K562 (cell line): ENCODE data around the gene ADPGK. TPM values are rescaled to one million over a fixed set of nuclear protein-coding genes. Genes with fewer than 3 reads are reported as not detected.

Experiments
- BRF2 ChIP-seq: IDR thresholded peaks from 3 replicates; pipeline ENCODE4 v1.6.1; 2011; ENCODE audit warnings: borderline replicate concordance, mild to moderate bottlenecking; ENCODE audit not compliant: insufficient read length, insufficient read depth
- C11orf30 ChIP-seq: fragments of 450-650 bp; IDR thresholded peaks from 2 replicates; pipeline ENCODE4 v1.6.1; 2016; ENCODE audit warnings: low read depth, mild to moderate bottlenecking
- HEY1 ChIP-seq: fragments of 250-450 bp; sonication (Bioruptor Pico); IDR thresholded peaks from 2 replicates; pipeline ENCODE4 v1.5.0; 2020; ENCODE audit warnings: mild to moderate bottlenecking, moderate library complexity, borderline replicate concordance
- NBN ChIP-seq: fragments of 450-650 bp; IDR thresholded peaks from 2 replicates; pipeline ENCODE4 v1.6.1; 2016; ENCODE audit warnings: low read depth, mild to moderate bottlenecking
- RAD21 ChIP-seq, 2 experiments: fragments of 250-450 bp in 1 of 2; fragments of 450-650 bp in 1 of 2; sonication (Bioruptor Pico) in 1 of 2; formaldehyde crosslinking in 1 of 2; IDR thresholded peaks in 1 of 2; conservative IDR thresholded peaks in 1 of 2; 2 replicates each; pipeline versions ENCODE4 v1.4.0 to v1.8.0; 2020 to 2022; ENCODE audit warnings: mild to moderate bottlenecking in 2 of 2, moderate library complexity in 1 of 2
- SAP30 ChIP-seq: fragments of 200-600 bp; sonication (generic); IDR thresholded peaks from 2 replicates; pipeline ENCODE4 v1.6.1; 2012; ENCODE audit warnings: borderline replicate concordance, low read depth, mild to moderate bottlenecking, moderate library complexity, low read length, control low read depth, inconsistent platforms; ENCODE audit not compliant: insufficient read depth, poor library complexity, severe bottlenecking
- TGIF2 ChIP-seq: sonication (generic); formaldehyde crosslinking; IDR thresholded peaks from 2 replicates; pipeline ENCODE4 v1.8.1; 2022; ENCODE audit warnings: mild to moderate bottlenecking, missing genetic modification reagents, moderate library complexity
- ZC3H11A ChIP-seq: IDR thresholded peaks from 2 replicates; pipeline ENCODE4 v1.6.1; 2012; ENCODE audit warnings: low read depth, low read length, improper control_type of control experiment
- ZNF133 ChIP-seq: fragments of 250-450 bp; sonication (Bioruptor Pico); IDR thresholded peaks from 2 replicates; pipeline ENCODE4 v1.4.0; 2020; ENCODE audit warnings: mild to moderate bottlenecking
- ZNF282 ChIP-seq: sonication (generic); formaldehyde crosslinking; IDR thresholded peaks from 2 replicates; pipeline ENCODE4 v1.8.1; 2023; ENCODE audit warnings: missing genetic modification reagents
- ZNF589 ChIP-seq: fragments of 200-800 bp; sonication (Bioruptor generic); IDR thresholded peaks from 2 replicates; pipeline ENCODE4 v1.6.1; 2016; ENCODE audit warnings: low read depth, missing genetic modification characterization, missing compliant biosample characterization
- polyA plus RNA-seq, 8 experiments: library from polyadenylated mRNA; depleted of rRNA in 4 of 8; stranded (reverse) in 5 of 8; unstranded in 3 of 8; fragments of >200 nt; fragmentation: Nextera tagmentation in 2 of 8; fragmentation: Illumina TruSeq in 1 of 8; extraction: Ambion mirVana in 2 of 8; extraction: Trizol in 1 of 8; gene quantifications; 2 replicates each; pipeline versions ENCODE4 v1.2.1 to v1.2.3, GENCODE V29; 2011 to 2014; ENCODE audit warnings: inconsistent platforms in 1 of 8, missing spikeins in 1 of 8
- total RNA-seq, 7 experiments: library from RNA; depleted of rRNA in 6 of 7; stranded (reverse); fragments of >200 nt in 6 of 7; fragmentation: Illumina TruSeq in 2 of 7; extraction: Trizol in 2 of 7; gene quantifications; 2 replicates each; pipeline versions ENCODE4 v1.2.1 to v1.2.3, GENCODE V29; 2011 to 2021; ENCODE audit warnings: low replicate concordance in 1 of 7
- TF ChIP-seq, protein P1 (sequence below): fragments of 450-650 bp; IDR thresholded peaks from 2 replicates; pipeline ENCODE4 v1.6.1; 2016; ENCODE audit warnings: low read depth, mild to moderate bottlenecking, moderate library complexity
- TF ChIP-seq, protein P2 (sequence below): fragments of 450-650 bp; IDR thresholded peaks from 2 replicates; pipeline ENCODE4 v1.6.1; 2017; ENCODE audit warnings: antibody characterized with exemption, mild to moderate bottlenecking
- TF ChIP-seq, protein P3 (sequence below): fragments of 450-650 bp; IDR thresholded peaks from 2 replicates; pipeline ENCODE4 v1.6.1; 2018; ENCODE audit not compliant: partially characterized antibody

ADPGK gene
- total and polyA plus RNA-seq, 9 of the 15 experiments (the other 6 are each of a cell fraction or from before 2014, with no cell fraction given), result 13.4 to 97.4 (median 48.5) TPM

GRCh38 chr15:72783640-72784455, at the start of gene ADPGK (continued):
- TF ChIP-seq BRF2 (no peak), SAP30 (peak; percentile 63), TGIF2 (CRISPR knock-in tag) (no peak), ZNF282 (CRISPR knock-in tag) (no peak), NBN (peak; percentile 72), C11orf30 (peak; percentile 96), ZNF133 (CRISPR knock-in tag) (no peak), ZNF589 (CRISPR knock-in tag) (no peak), ZC3H11A (no peak), RAD21 (CRISPR knock-in tag; conservative IDR thresholded peaks at IDR 0.05 in 1 of 2, IDR thresholded peaks at IDR 0.05 in 1 of 2) (peak; percentile 66 to 69), HEY1 (CRISPR knock-in tag) (no peak)
- TF ChIP-seq, protein P1, sequence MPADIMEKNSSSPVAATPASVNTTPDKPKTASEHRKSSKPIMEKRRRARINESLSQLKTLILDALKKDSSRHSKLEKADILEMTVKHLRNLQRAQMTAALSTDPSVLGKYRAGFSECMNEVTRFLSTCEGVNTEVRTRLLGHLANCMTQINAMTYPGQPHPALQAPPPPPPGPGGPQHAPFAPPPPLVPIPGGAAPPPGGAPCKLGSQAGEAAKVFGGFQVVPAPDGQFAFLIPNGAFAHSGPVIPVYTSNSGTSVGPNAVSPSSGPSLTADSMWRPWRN, result no peak
- TF ChIP-seq, protein P2, sequence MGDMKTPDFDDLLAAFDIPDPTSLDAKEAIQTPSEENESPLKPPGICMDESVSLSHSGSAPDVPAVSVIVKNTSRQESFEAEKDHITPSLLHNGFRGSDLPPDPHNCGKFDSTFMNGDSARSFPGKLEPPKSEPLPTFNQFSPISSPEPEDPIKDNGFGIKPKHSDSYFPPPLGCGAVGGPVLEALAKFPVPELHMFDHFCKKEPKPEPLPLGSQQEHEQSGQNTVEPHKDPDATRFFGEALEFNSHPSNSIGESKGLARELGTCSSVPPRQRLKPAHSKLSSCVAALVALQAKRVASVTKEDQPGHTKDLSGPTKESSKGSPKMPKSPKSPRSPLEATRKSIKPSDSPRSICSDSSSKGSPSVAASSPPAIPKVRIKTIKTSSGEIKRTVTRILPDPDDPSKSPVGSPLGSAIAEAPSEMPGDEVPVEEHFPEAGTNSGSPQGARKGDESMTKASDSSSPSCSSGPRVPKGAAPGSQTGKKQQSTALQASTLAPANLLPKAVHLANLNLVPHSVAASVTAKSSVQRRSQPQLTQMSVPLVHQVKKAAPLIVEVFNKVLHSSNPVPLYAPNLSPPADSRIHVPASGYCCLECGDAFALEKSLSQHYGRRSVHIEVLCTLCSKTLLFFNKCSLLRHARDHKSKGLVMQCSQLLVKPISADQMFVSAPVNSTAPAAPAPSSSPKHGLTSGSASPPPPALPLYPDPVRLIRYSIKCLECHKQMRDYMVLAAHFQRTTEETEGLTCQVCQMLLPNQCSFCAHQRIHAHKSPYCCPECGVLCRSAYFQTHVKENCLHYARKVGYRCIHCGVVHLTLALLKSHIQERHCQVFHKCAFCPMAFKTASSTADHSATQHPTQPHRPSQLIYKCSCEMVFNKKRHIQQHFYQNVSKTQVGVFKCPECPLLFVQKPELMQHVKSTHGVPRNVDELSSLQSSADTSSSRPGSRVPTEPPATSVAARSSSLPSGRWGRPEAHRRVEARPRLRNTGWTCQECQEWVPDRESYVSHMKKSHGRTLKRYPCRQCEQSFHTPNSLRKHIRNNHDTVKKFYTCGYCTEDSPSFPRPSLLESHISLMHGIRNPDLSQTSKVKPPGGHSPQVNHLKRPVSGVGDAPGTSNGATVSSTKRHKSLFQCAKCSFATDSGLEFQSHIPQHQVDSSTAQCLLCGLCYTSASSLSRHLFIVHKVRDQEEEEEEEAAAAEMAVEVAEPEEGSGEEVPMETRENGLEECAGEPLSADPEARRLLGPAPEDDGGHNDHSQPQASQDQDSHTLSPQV, result no peak
- TF ChIP-seq, protein P3, sequence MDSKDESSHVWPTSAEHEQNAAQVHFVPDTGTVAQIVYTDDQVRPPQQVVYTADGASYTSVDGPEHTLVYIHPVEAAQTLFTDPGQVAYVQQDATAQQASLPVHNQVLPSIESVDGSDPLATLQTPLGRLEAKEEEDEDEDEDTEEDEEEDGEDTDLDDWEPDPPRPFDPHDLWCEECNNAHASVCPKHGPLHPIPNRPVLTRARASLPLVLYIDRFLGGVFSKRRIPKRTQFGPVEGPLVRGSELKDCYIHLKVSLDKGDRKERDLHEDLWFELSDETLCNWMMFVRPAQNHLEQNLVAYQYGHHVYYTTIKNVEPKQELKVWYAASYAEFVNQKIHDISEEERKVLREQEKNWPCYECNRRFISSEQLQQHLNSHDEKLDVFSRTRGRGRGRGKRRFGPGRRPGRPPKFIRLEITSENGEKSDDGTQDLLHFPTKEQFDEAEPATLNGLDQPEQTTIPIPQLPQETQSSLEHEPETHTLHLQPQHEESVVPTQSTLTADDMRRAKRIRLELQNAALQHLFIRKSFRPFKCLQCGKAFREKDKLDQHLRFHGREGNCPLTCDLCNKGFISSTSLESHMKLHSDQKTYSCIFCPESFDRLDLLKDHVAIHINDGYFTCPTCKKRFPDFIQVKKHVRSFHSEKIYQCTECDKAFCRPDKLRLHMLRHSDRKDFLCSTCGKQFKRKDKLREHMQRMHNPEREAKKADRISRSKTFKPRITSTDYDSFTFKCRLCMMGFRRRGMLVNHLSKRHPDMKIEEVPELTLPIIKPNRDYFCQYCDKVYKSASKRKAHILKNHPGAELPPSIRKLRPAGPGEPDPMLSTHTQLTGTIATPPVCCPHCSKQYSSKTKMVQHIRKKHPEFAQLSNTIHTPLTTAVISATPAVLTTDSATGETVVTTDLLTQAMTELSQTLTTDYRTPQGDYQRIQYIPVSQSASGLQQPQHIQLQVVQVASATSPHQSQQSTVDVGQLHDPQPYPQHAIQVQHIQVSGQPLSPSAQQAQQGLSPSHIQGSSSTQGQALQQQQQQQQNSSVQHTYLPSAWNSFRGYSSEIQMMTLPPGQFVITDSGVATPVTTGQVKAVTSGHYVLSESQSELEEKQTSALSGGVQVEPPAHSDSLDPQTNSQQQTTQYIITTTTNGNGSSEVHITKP, result peak; percentile 64
